K562 (cell line): ENCODE measurements around the gene PRKACA. TPM values are rescaled to one million over a fixed set of nuclear protein-coding genes. Genes with fewer than 3 reads are reported as not detected.

Source experiments
- ARID3A ChIP-seq: IDR thresholded peaks from 2 replicates; pipeline ENCODE4 v1.6.1; 2012; ENCODE audit warnings: low read depth, low read length, improper control_type of control experiment, borderline replicate concordance
- BCOR ChIP-seq: fragments of 450-650 bp; IDR thresholded peaks from 2 replicates; pipeline ENCODE4 v1.6.1; 2016
- BHLHE40 ChIP-seq: IDR thresholded peaks from 2 replicates; pipeline ENCODE4 v1.6.1; 2011; ENCODE audit warnings: low read length, improper control_type of control experiment
- FUS ChIP-seq: fragments of 200-400 bp; formaldehyde crosslinking; optimal IDR thresholded peaks from 2 replicates; pipeline ENCODE3; 2017; ENCODE audit warnings: low read depth, low read length
- HOXB6 ChIP-seq: fragments of 250-450 bp; sonication (Bioruptor Pico); IDR thresholded peaks from 2 replicates; pipeline ENCODE4 v1.5.1; 2022; ENCODE audit warnings: mild to moderate bottlenecking, borderline replicate concordance
- KLF10 ChIP-seq: fragments of 250-450 bp; sonication (Bioruptor Pico); IDR thresholded peaks from 2 replicates; pipeline ENCODE4 v1.6.1; 2021; ENCODE audit warnings: matching md5 sums
- MAZ ChIP-seq, 2 experiments: fragments of 450-650 bp in 1 of 2; sonication (generic) in 1 of 2; formaldehyde crosslinking; IDR thresholded peaks in 1 of 2; conservative IDR thresholded peaks in 1 of 2; 2 replicates each; pipeline versions ENCODE4 v1.4.0 to v1.5.0; 2020; ENCODE audit warnings: mild to moderate bottlenecking in 1 of 2, missing genetic modification reagents in 1 of 2
- NFIX ChIP-seq: fragments of 250-450 bp; sonication (Bioruptor Pico); IDR thresholded peaks from 2 replicates; pipeline ENCODE4 v1.4.0; 2020; ENCODE audit warnings: low read depth, mild to moderate bottlenecking, moderate library complexity
- NFRKB ChIP-seq: fragments of 450-650 bp; IDR thresholded peaks from 2 replicates; pipeline ENCODE4 v1.6.1; 2016; ENCODE audit warnings: low read depth
- OTX1 ChIP-seq: fragments of 450-650 bp; formaldehyde crosslinking; IDR thresholded peaks from 2 replicates; pipeline ENCODE4 v1.4.0; 2022; ENCODE audit warnings: mild to moderate bottlenecking
- RB1 ChIP-seq: fragments of 450-650 bp; IDR thresholded peaks from 2 replicates; pipeline ENCODE4 v1.6.1; 2017; ENCODE audit warnings: low read depth, mild to moderate bottlenecking
- SNAPC5 ChIP-seq: fragments of 250-450 bp; sonication (Bioruptor Pico); IDR thresholded peaks from 2 replicates; pipeline ENCODE4 v1.8.0; 2021; ENCODE audit warnings: moderate library complexity, mild to moderate bottlenecking, inconsistent platforms
- TCF15 ChIP-seq: fragments of 250-450 bp; sonication (Bioruptor Pico); IDR thresholded peaks from 2 replicates; pipeline ENCODE4 v1.8.0; 2022; ENCODE audit warnings: moderate library complexity, mild to moderate bottlenecking, inconsistent platforms
- UBTF ChIP-seq, 2 experiments: IDR thresholded peaks; 2 replicates each; pipeline ENCODE4 v1.6.1; 2012; ENCODE audit warnings: improper control_type of control experiment in 2 of 2, low read depth in 2 of 2, low read length in 2 of 2, borderline replicate concordance in 1 of 2
- ZNF134 ChIP-seq: fragments of 250-450 bp; sonication (Bioruptor Pico); conservative IDR thresholded peaks from 2 replicates; pipeline ENCODE4 v1.4.0; 2020
- ZNF197 ChIP-seq: fragments of 200-800 bp; sonication (Bioruptor generic); IDR thresholded peaks from 2 replicates; pipeline ENCODE4 v1.6.1; 2016; ENCODE audit warnings: low read depth, missing genetic modification characterization, missing compliant biosample characterization
- ZNF384 ChIP-seq: IDR thresholded peaks from 2 replicates; pipeline ENCODE4 v1.6.1; 2012; ENCODE audit warnings: low read depth, low read length, improper control_type of control experiment
- ZNF639 ChIP-seq, 2 experiments: fragments of 200-800 bp in 1 of 2; sonication (Bioruptor generic) in 1 of 2; sonication (generic) in 1 of 2; formaldehyde crosslinking in 1 of 2; IDR thresholded peaks in 1 of 2; conservative IDR thresholded peaks in 1 of 2; 2 replicates each; pipeline versions ENCODE4 v1.5.0 to v1.6.1; 2016 to 2020; ENCODE audit warnings: missing compliant biosample characterization in 1 of 2, missing genetic modification characterization in 1 of 2, missing genetic modification reagents in 1 of 2
- polyA plus RNA-seq, 8 experiments: library from polyadenylated mRNA; depleted of rRNA in 4 of 8; stranded (reverse) in 5 of 8; unstranded in 3 of 8; fragments of >200 nt; fragmentation: Nextera tagmentation in 2 of 8; fragmentation: Illumina TruSeq in 1 of 8; extraction: Ambion mirVana in 2 of 8; extraction: Trizol in 1 of 8; gene quantifications; 2 replicates each; pipeline versions ENCODE4 v1.2.1 to v1.2.3, GENCODE V29; 2011 to 2014; ENCODE audit warnings: inconsistent platforms in 1 of 8, missing spikeins in 1 of 8
- total RNA-seq, 7 experiments: library from RNA; depleted of rRNA in 6 of 7; stranded (reverse); fragments of >200 nt in 6 of 7; fragmentation: Illumina TruSeq in 2 of 7; extraction: Trizol in 2 of 7; gene quantifications; 2 replicates each; pipeline versions ENCODE4 v1.2.1 to v1.2.3, GENCODE V29; 2011 to 2021; ENCODE audit warnings: low replicate concordance in 1 of 7

The PRKACA gene
- total and polyA plus RNA-seq, 9 of the 15 experiments (the other 6 are each of a cell fraction or from before 2014, with no cell fraction given) = 1.2 to 63.1 (median 13.0) TPM

GRCh38 chr19:14090509-14091080, 27.0 kb downstream of the PRKACA start, which contains the start of gene SAMD1 (continued):
- TF ChIP-seq TCF15 (no peak), NFIX (CRISPR knock-in tag) (no peak), ZNF384 (peak; percentile 90), ZNF134 (CRISPR knock-in tag) (no peak), RB1 (0 out of 2 replicates have a peak, but pooled peaks have one; percentile 33), BHLHE40 (peak; percentile 45; the same call in 1 of the 2 replicates), KLF10 (CRISPR knock-in tag) (no peak), SNAPC5 (CRISPR knock-in tag) (no peak), FUS (no peak), ARID3A (no peak), NFRKB (no peak), HOXB6 (no peak), ZNF197 (CRISPR knock-in tag) (0 out of 2 replicates have a peak, but pooled peaks have one; percentile 12), OTX1 (CRISPR knock-in tag) (no peak), MAZ (CRISPR knock-in tag; conservative IDR thresholded peaks at IDR 0.05 in 1 of 2, IDR thresholded peaks at IDR 0.05 in 1 of 2) (0 out of 4 replicates have a peak, but pooled peaks of 1 of the 2 experiments have one; percentile 25), UBTF (IDR thresholded peaks at IDR 0.05; ENCODE audit: borderline replicate concordance in 1 of 2, low read depth in 2 of 2, low read length in 2 of 2) (no peak), ZNF639 (CRISPR knock-in tag; conservative IDR thresholded peaks at IDR 0.05 in 1 of 2, IDR thresholded peaks at IDR 0.05 in 1 of 2) (peak in 1 of 2 experiments; percentile 96; a peak in 2 of 4 replicates), BCOR (0 out of 2 replicates have a peak, but pooled peaks have one; percentile 36)
